PC-9 (cell line): Measurements from ENCODE around the gene NAA20.

ENCODE experiments used
- CTCF ChIP-seq: fragments of 200-600 bp; sonication (generic); conservative IDR thresholded peaks from 2 replicates; pipeline ENCODE4 v1.6.1; 2017; ENCODE audit warnings: mixed run types, antibody characterized with exemption, mild to moderate bottlenecking, moderate library complexity
- EZH2 ChIP-seq: fragments of 200-600 bp; sonication (generic); IDR thresholded peaks from 2 replicates; pipeline ENCODE4 v1.8.0; 2017; ENCODE audit warnings: antibody characterized with exemption, low read depth

GRCh38 chr20:20034486-20034885 is 17.3 kb downstream of the NAA20 start:
- TF ChIP-seq EZH2 (no peak), CTCF (no peak)
